Islet of Langerhans (tissue), 1 donor: ENCODE data around the gene CD48.

Source experiments
- FAIRE-seq: peaks from one replicate; lab custom pipeline; 2011; peaks lifted over from hg19 to GRCh38; lab: Jason Lieb, UNC

The CD48 gene

DNA sequence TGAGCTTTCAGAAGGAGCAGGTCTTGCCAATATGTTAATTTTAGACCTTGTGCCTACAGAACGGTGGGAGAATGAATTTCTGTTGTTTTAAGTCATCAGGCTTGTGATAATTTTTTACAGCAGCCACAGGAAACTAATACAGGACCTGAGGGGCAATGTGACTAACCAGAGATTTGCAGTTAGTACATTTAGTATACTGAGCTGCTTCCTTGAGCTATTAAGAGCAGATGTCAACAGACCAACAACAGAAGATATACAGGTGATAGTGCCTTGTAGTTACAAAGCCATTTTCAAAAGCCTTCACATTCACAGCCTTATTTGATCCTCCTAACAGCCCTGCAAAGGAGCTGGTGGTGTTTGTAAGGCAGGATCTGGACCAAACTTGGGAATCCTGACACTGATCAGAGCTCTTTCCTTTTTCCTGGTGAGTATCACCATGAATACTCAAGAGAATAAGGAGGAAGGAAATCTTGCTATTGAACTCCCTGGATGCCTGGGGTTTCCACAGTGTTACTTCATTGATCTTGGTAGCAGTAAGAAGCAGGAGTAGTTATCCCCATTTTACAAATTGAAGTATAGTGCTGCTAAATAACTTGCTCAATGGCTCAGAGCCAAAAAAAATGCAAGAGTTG lies 60.1 kb downstream of the CD48 start:
- FAIRE-seq = no peak

DNA sequence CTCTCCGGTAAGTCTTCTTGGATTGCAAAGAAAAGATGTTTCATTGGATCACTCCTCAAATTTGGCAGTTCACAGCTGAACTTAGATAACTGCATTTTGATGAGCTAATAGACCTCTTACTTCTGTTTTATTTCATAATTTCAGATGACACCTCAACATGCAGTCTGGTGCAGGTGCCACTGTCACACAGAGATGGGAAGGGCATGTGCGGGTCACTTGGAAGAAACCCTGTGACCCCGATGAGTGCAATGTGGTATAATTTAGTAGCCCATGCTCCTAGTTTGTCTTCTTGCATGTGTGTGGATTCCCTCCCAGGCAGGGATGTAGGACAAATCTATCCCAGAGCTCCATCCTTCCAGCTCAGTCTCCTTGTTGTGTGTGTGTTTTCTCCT lies 64.3 kb downstream of the CD48 start:
- no peak for FAIRE-seq

DNA sequence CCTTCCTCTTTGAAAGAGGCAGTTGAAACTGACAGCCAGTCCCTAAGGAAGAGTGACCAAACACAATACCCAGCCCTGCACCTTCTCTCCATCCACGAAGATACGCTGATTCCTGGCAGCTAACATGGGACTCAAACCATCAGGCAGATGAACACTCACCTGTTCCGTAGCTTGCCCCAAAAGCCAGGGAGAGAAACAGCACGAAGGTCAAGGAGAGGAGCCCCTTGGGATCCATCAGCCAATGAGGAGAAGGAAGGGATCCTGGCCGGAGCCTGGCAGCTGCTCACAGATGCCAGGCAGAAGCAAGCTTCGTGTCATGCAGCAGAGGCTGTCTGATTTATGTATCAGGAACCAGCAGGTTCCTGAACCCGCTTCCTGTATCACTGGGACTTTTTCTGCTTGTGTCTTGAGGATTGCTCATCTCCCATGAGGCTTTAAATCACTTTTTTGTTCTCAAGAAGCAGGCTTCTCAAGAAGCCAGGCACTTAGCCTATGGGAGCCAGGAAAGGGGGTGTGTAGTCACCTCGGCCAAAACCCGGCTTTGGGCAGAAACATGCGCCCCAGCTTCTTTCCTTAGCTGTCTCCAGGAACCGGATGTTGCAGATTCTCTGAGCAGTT lies 64.8 kb downstream of the CD48 start, which contains the start of gene SLAMF1:
Gene SLAMF1 (minus strand): TSS at position 334 of the 618 bp plus-strand sequence. CDS start 99 bp downstream, at position 235.
- FAIRE-seq = no peak

DNA sequence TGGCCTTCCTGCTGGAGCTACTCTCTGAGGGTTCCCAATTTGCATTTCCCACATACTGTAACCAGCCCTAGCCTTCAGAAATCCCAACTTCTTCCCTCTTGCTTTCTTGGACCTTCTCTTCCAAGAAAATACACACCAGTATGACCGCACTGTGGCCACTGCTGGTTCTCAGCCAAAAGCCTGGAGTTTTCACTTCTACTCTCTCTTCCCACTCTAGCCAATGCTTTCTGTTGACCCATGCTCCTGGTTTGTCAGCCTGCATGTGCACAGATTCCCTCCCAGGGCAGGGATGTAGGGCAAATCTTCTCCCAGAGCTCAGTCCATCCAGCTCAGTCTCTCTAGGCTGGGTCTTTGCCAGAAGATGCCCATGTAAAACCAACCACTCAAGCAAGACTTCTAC lies 65.4 kb downstream of the CD48 start:
- FAIRE-seq = no peak

DNA sequence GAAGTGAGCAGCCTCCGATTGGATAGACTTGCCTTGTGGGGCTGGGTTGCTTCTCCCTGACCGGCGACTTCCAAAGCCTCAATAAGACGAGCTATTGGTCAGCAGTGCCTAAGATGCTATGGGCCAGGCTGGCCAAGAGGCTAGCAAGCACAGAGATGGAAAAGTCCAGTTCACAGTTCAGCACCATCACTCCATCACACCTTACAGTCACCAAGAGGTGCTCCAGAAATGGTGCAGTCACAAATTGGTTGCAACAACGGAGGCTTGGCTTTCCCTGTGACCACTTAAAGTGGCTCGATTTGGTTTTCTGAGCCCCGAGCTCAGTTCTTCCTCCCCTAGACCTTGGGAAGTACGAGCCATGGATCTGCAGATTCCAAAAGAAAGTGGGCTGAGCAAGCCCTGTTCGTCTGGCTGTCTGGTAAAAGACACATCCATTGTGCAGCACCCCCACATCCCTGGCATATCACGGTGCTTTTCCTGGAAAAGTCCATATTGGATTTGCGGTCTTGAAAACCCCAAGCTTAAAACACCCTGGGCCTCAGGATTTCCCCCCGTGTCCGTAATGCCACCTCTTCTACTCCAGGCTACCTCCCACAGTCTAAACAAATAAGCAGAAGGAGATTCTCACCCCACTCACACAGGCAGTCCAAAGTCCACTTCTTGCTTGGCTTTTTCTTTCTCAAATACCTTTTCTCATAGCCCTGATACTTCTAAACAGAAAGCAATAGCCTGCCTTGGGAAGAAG lies 66.1 kb downstream of the CD48 start:
- FAIRE-seq = no peak

DNA sequence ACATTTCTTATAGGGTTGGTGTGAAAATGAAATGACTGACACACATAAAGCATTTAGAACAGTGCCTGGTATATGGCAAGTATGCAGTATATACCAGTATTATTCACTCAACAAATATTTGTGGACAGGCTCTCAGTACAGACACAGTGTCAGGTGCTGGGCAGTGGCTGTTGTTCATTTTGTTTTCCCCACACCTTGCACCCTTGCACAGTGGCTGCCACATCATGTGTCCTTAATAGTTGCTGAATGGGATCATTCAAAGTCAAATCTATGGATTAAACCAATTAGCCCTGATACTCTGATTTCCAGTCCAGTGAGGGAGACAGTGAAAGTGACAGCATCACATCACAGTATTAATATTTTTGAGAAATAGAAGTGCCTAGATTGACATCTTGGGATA lies 67.2 kb downstream of the CD48 start:
- no peak for FAIRE-seq

DNA sequence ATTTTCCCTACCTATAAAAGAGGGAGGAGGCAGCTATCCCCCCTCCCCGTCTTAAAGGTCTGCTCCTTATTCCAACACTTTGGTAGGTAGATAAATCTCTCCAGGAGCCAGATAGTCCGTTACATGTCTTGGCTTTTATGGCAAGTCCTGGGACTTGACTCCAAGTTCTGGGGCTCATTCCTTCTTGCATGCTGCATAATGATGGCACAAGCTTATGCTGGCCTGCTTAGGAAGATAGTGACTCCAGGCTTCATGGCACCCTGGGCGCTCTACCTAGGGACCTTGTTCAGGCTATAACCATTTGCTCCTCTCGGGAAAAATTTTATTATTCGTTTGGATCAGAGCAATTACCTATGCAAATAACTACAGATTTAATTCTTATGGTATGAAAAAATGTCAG lies 68.5 kb downstream of the CD48 start:
- FAIRE-seq = no peak

DNA sequence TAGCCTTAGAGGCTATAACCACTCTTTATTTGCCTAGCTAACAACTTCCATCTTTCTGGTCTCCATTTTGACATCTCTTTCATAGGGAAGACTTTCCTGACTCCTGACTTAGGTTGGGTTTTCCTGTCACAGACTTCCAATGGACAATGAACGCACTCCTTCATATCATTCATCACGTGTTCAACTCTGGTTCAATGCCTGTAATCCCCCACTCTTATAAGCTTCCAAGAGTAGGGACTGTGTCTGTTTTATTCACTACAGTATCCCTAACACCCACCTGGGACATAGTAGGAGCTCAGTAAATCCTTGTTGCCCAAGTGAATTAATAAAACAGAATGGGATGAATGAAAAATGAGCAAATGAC lies 69.4 kb downstream of the CD48 start:
- FAIRE-seq = no peak

DNA sequence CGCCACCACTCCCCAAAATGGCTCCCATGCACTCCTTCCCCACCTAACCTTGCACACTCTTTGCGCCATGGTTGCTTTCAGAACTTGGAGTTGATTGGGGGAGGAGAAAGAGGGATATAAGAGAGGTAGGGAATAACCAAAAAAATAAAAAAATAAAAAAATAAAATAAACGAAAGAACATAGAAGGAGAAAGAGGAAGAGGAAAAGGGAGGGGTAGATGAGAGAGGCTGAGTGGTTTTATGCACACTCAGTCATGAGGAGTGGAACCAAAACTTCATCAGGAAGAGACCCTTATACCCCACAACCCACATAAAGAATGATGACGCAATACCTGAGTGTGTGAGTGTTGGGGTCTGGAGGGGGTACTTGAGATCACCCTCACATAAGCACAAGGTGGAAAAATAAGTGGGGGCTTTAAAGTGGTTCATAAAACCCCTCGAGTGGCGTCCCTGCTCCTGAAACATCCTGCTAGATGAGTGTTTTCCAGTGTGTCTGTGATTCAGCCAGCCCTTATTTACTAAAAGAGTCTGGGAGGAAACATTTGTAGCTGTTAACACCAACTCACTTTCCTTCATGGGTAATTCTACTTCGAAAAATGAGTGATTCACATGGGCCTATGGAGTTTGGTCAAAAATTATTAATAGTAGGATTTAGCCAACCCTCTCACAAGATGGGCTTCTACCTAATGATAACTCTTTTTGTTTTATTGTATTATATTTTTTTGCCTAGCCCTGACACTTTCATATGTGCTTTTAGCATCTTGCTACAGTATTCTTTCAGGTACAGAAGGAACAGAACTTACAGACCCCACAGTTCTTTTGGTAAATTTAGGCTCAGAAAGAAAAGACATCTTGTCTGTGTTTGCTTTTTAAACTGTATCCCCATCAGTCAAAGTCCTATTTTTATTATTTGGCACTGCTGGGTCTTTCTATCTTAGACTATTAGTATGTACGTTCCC lies 70.0 kb downstream of the CD48 start:
- no peak for FAIRE-seq

DNA sequence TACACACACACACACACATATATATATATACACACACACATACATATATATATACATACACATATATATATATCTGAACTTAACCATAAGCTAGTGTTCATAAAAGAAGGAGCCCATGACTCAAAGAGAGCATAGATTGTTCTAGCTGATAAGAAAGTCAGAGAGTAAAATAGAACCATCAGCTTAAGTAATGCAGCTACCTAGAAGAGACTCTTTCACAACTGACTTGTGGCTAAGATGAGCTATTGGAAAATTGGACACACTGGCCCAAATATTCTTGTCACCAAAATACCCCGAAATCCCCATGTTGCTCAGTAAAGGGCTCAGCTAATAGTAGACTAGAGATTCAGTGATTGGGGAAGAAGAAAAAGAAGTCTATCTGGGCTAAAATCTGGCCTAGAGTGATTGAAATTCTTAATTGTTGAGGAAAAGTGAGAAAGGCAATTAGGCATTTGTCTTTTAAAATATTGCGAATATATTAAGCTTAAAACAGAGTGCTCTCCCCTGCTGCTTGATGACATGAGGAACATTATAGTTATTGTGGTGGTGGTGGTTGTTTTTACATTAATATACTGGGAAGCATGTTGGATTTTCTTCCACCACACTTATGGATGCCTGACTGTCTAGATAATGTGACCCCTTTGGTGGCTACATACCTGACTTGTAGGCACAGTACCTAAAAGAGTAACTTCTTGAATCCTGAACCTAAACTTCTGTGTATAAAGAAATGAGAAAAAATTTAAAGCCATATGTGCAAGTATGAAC lies 71.1 kb downstream of the CD48 start:
- no peak for FAIRE-seq

DNA sequence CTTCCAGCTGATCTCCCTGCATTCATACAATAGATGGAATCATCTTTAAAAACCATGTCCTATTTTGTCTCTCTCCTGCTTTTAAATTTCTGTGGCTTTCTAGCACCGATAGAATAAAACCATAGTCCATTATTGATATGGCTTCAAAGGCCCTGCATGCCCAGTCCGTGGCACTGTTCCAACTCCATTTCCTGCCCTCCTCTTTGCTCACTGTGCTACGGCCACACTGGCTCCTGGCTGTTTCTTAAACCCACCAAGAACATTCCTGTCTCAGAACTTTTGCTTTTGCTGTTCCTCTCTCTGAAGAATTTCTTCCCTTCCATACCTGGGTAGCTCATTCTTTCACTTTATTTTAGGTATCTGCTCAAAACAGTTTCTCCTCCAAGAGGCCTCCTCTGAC lies 72.0 kb downstream of the CD48 start:
- FAIRE-seq = no peak

DNA sequence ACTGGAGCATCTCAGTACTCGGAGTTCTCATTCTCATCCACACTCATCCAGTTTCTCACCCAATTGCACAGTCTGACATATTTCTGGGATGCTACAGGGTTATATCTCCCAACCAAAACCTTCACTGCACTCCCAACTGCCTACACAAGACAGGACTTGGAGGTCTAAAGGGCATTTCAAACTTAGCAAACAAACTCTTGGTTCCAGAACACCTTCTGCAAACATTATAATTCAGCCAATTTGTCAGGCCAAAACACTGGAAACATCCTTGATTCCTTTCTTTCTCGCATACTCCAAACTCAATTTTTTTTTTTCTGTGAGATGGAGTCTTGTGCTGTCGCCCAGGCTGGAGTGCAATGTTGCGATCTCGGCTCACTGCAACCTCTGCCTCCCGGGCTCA lies 72.7 kb downstream of the CD48 start:
- FAIRE-seq = no peak

DNA sequence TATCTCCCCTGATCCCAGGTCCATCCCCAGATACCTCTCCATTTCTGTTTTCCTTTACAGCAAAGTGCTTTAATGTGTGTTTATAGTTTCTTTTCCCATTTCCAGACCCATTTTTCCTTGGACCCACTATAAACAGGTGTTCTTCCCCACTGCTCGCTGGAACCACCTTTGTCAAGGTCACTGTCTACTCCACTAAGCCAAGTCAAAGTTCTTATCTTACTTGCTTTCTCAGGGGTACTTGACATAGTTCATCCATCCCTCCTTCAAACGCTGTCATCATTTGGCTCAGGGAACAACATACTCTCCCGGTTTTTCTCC lies 73.1 kb downstream of the CD48 start:
- FAIRE-seq = no peak

DNA sequence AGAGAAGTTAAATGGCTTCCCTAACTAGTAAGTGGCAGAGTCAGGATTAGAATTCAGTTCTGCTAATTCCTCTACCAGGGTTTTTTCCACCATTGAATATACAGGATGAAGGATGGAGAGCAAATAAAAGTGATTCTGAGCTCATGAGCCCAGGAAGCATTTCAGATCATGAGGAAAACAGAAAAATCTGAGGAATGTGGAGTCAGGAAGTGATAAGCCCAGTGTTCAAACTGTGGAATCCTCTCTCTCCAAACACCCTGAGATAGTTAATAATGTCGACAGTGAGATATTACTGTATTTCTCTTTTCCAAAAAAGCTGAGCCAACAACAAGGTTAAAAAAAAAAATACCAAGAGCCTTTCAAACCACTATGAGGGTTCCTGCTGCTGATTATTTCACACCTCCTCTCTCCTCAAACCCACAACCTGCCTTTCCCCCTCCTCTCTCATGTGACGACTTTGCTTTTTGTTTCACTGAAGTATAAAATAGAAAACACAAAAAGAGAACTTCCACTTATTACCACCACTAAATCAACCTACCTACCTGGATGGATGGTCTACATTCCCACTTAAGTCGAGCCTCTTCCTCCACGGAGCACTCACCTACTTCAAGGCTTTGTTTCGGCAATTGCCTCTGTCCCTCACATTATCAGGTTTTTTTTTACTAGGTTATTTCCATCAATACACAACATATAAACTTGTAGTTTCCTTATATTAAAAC lies 73.6 kb downstream of the CD48 start:
- FAIRE-seq = no peak

DNA sequence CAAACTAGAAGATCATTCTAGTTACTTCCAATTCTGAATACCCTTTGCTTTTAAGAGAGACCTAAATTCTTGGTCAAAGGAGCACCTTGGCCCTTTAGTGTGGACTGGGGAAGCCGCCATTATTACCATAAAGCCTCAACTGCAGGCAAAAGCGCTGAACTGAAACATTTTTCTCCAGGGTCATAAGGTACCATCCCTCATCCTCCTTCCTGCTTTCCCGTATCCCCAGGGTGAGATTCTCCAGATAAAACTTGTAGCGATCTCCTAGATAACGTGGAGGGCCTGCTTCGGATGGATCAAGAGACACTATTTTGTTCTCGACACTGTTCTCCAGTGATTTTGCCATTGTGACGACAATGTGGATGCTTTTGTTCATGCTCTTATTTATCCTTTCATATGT lies 74.6 kb downstream of the CD48 start:
- no peak for FAIRE-seq

DNA sequence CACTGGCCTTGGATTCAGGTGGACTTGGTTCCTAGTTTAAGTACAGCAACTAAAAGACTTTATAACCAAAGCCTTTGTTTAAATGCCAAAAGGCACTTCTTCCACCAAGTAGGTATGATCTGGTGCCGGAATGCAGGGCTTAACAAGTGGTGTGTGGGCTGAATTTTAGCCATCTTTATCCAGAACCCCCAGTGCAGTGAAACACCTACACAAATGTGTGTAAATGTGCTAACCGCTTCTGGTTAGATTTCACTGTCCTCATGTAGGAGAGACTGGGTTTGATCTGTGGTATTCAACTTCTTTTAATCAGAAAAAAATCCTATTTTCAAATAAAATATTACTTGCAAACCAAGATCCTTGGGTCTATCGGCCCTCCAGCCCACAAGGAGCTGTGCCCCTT lies 75.1 kb downstream of the CD48 start:
- FAIRE-seq = no peak

DNA sequence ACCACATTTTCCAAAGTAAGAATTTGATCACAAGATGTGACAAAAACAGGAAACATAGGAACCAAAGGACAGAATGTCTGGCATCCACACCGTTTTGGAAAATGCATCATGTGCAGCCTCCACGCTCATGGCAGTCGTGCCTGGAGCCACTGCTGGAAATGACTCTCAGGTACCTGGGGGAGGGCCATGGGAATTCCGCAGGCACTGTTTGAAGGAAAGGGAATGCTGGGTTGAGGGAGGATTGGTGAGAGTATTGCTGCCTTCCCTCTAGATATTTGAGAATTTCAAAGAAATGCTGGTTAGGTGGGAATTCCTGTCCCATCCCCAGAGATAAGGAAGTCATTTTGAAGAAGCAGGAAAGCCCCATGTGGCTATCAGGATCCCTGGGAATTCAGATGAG lies 75.5 kb downstream of the CD48 start:
- FAIRE-seq = no peak

DNA sequence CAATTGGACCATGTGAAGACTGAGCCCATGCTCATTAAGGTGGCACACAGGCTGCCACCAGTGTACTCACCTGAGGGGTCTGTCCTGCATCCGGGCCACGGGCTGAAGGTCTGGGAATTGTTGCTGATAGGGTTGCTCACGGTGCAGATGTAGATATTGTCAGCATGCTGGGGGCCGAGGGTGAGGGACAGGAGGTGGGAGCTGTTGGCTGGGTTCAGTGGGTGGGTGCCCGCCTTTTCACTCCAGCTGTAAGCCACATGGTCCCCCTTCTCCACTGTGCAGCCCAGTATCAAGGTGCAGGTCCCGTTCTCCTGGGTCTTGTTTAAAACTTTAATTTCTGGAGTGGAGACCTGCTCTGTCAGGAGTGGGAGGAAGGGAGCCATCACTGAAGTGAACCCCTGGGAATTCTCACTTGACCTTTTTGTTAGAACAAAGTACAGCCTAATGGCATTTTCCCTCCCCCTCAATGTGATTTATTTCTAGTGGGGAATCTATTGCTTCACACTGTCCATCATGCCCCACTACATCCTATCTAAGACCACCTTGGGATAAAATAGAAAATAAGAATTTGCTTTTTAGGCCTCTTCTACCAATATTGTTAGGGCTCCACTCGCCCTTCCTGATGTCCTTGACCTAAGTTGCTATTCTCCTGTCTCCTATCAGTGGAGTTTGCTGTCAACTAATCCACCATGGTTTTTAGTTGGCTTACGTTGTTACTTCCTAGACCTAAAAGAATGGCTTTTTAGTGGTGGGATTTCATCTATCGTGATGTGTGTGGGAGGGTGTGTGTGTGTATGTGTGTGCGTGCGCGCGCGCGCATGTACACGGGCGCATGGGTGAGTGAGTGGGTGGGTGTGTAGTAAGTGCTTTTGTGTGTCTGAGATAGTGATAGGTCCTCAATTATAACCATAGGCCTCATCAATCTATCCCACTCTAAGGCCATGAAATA lies 76.8 kb downstream of the CD48 start:
- FAIRE-seq = no peak

DNA sequence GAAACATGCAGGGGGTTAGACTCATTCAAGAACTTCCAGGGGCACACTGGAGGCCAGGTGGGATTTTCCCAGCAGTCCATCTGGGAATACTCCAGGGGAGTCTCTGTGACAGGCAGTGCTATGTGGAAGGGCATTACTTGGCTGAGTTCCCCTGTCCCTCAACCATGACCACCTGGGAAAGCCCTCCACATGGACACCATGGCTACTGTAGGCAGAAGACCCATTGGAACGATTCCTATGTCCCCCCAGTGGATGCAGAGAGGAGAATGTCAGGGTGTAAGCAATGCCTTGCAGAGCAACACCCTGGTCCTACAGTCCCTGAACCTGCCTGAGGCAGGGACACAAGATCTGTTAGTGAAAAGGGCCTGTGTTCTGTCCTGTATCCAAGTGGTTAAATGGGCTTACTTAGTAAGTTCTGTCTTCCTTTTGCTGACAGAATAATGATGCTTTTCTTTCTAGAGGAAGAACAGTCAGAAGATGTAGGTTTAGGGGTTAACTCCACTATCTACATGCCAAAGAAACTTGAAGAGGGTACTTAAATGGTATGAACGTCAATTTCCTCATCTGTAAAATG lies 78.2 kb downstream of the CD48 start:
- FAIRE-seq = no peak
